GM23338 (cell line): ENCODE results near the gene RALY. TPM values are rescaled to one million over a fixed set of nuclear protein-coding genes. Genes with fewer than 3 reads are reported as not detected.

ENCODE experiments used
- ATAC-seq: fragments of 200-7000 bp; cut with Tn5 transposase; 3 replicates; pipeline ENCODE4 v1.9.1; 2020
- DNase-seq: peaks from one replicate; pipeline ENCODE4 v3.0.0-alpha.2; 2015; ENCODE audit warnings: low spot score
- H2AFZ ChIP-seq: fragments of 200-600 bp; sonication (generic); 2 replicates; pipeline ENCODE4 v1.8.0; 2016; ENCODE audit warnings: antibody characterized with exemption, mild to moderate bottlenecking, moderate library complexity
- H3F3A ChIP-seq: fragments of 200-600 bp; sonication (generic); replicated peaks from 2 replicates; pipeline ENCODE4 v1.8.0; 2017; ENCODE audit warnings: antibody characterized with exemption, mixed run types, low read depth
- H3K27ac ChIP-seq: fragments of 200-600 bp; sonication (generic); 2 replicates; pipeline ENCODE4 v1.6.1; 2016; ENCODE audit warnings: low read depth
- H3K27me3 ChIP-seq: fragments of 200-600 bp; sonication (generic); 2 replicates; pipeline ENCODE4 v1.8.0; 2016; ENCODE audit warnings: mild to moderate bottlenecking, mixed run types, moderate library complexity; ENCODE audit not compliant: insufficient read depth
- H3K36me3 ChIP-seq: fragments of 200-600 bp; sonication (generic); 2 replicates; pipeline ENCODE4 v1.8.0; 2016; ENCODE audit warnings: mild to moderate bottlenecking; ENCODE audit not compliant: insufficient read depth
- H3K4me1 ChIP-seq: fragments of 200-600 bp; sonication (generic); 2 replicates; pipeline ENCODE4 v1.8.0; 2016; ENCODE audit warnings: mild to moderate bottlenecking, moderate library complexity; ENCODE audit not compliant: insufficient read depth
- H3K4me2 ChIP-seq: fragments of 200-600 bp; sonication (generic); 2 replicates; pipeline ENCODE4 v1.7.1; 2017; ENCODE audit warnings: mixed run types
- H3K4me3 ChIP-seq: fragments of 200-600 bp; sonication (generic); 2 replicates; pipeline ENCODE4 v1.6.1; 2016; ENCODE audit warnings: mixed run types
- H3K79me2 ChIP-seq: fragments of 200-600 bp; sonication (generic); replicated peaks from 2 replicates; pipeline ENCODE4 v1.8.0; 2017; ENCODE audit warnings: mild to moderate bottlenecking; ENCODE audit not compliant: insufficient read depth
- H3K9me2 ChIP-seq: fragments of 200-600 bp; sonication (generic); 2 replicates; pipeline ENCODE4 v1.8.0; 2017; ENCODE audit not compliant: insufficient read depth
- H4K20me1 ChIP-seq: fragments of 200-600 bp; sonication (generic); replicated peaks from 2 replicates; pipeline ENCODE4 v1.8.0; 2017; ENCODE audit warnings: mild to moderate bottlenecking; ENCODE audit not compliant: insufficient read depth
- H3K27ac Mint-ChIP-seq: 2 replicates; pipeline ENCODE4 v1.8.0; 2020; ENCODE audit warnings: inconsistent platforms, mild to moderate bottlenecking, moderate library complexity, mixed read lengths
- H3K27me3 Mint-ChIP-seq: 3 replicates; pipeline ENCODE4 v1.8.0; 2022; ENCODE audit warnings: low read depth, mild to moderate bottlenecking, moderate library complexity, mixed read lengths, inconsistent platforms; ENCODE audit not compliant: insufficient read depth, poor library complexity
- H3K36me3 Mint-ChIP-seq: 3 replicates; pipeline ENCODE4 v1.8.0; 2021; ENCODE audit warnings: low read depth, mild to moderate bottlenecking, inconsistent platforms, moderate library complexity, mixed read lengths
- H3K4me1 Mint-ChIP-seq: 3 replicates; pipeline ENCODE4 v1.8.0; 2020; ENCODE audit warnings: mild to moderate bottlenecking, inconsistent platforms, mixed read lengths
- H3K4me3 Mint-ChIP-seq: 3 replicates; pipeline ENCODE4 v1.8.0; 2021; ENCODE audit warnings: moderate library complexity, mild to moderate bottlenecking, inconsistent platforms, mixed read lengths
- H3K9me3 Mint-ChIP-seq: 3 replicates; pipeline ENCODE4 v1.8.0; 2020; ENCODE audit warnings: moderate library complexity, mild to moderate bottlenecking, inconsistent platforms, mixed read lengths
- CREB1 ChIP-seq: fragments of 250-450 bp; sonication (Bioruptor Pico); IDR thresholded peaks from 2 replicates; pipeline ENCODE4 v1.5.0; 2020; ENCODE audit warnings: low read depth, mild to moderate bottlenecking, moderate library complexity
- EZH2 ChIP-seq: fragments of 200-600 bp; sonication (generic); IDR thresholded peaks from one replicate; pipeline ENCODE4 v1.8.0; 2017; ENCODE audit warnings: antibody characterized with exemption, mild to moderate bottlenecking, low read depth; ENCODE audit not compliant: unreplicated experiment
- EZH2phosphoT487 ChIP-seq: fragments of 200-600 bp; sonication (generic); IDR thresholded peaks from one replicate; pipeline ENCODE4 v1.8.1; 2018; ENCODE audit warnings: antibody characterized with exemption; ENCODE audit not compliant: unreplicated experiment
- JUNB ChIP-seq: IDR thresholded peaks from one replicate; pipeline ENCODE4 v1.6.1; 2016; ENCODE audit warnings: antibody characterized with exemption; ENCODE audit not compliant: unreplicated experiment
- NANOG ChIP-seq: IDR thresholded peaks from 2 replicates; pipeline ENCODE4 v1.6.1; 2016; ENCODE audit warnings: antibody characterized with exemption, borderline replicate concordance
- POLR2AphosphoS5 ChIP-seq: IDR thresholded peaks from 2 replicates; pipeline ENCODE4 v1.6.1; 2016; ENCODE audit warnings: antibody characterized with exemption, low read depth
- ZNF114 ChIP-seq: fragments of 250-450 bp; sonication (Bioruptor Pico); IDR thresholded peaks from 2 replicates; pipeline ENCODE4 v1.5.0; 2020; ENCODE audit warnings: mild to moderate bottlenecking, moderate library complexity
- polyA plus RNA-seq: library from polyadenylated mRNA; unstranded; fragments of >200 nt; fragmentation: Nextera tagmentation; extraction: Ambion mirVana; gene quantifications from 2 replicates; pipeline ENCODE4 v1.2.1, GENCODE V29; 2016
- total RNA-seq: library from RNA; depleted of rRNA; stranded (reverse); fragments of >200 nt; shearing (Covaris generic); gene quantifications from 2 replicates; pipeline ENCODE4 v1.2.3, GENCODE V29; 2014
- TF ChIP-seq, protein P1 (sequence below): IDR thresholded peaks from 2 replicates; pipeline ENCODE4 v1.6.1; 2016; ENCODE audit warnings: antibody characterized with exemption
- TF ChIP-seq, protein P2 (sequence below): IDR thresholded peaks from one replicate; pipeline ENCODE4 v1.6.1; 2018; ENCODE audit warnings: antibody characterized with exemption; ENCODE audit not compliant: unreplicated experiment
- TF ChIP-seq, protein P3 (sequence below), 2 experiments: fragments of 200-600 bp in 1 of 2; sonication (generic) in 1 of 2; conservative IDR thresholded peaks; 2 replicates each; pipeline versions ENCODE4 v1.5.1 to v1.6.1; 2016 to 2017; ENCODE audit warnings: antibody characterized with exemption in 2 of 2, low read depth in 2 of 2, mild to moderate bottlenecking in 2 of 2, moderate library complexity in 1 of 2

Gene RALY
- total and polyA plus RNA-seq, 2 experiments from 2014 or later = 144 to 167 TPM

DNA sequence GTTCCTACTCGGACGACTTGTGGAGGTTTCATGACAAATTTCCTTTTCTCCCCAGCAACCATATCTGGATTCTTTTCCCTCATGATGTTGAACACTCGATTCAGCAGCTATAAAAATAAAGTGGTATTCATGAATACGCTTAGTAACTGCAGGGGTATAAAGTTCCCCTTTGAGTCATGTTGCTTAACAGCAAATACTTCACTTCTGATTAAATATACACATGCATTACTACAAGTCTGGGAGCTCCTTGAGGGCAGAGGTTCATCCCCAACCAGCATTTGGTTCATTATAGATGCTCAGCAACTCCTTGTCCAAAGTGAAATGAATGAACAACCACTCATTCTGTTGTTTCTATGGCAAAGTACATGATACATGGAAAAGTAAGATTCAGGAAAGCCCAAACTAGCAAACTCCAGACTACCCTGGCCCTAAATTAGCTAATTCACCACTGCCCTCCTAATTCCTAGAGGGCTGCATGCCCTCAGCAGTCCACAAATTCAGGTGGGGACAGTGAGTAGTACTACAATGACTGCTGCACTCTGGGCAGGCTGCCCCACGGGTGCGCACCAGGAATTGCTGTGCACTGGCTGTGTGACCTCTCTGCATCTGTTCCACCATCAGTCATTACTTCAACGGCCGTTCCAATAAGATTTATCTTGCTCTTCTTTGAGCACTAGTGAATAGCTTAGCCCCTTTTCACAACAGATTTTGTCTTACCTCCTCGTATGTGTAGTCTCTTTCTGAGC is 103.2 kb downstream of the RALY start:
- no peaks in the 10 kb centered on the region for H3K9me2 ChIP-seq
- H3K4me2 ChIP-seq = no peak overlapping the region
- no peaks in the 10 kb centered on the region for H3K4me1 ChIP-seq
- no peak overlapping the region for H3K4me3 Mint-ChIP-seq
- no peaks in the 10 kb centered on the region for H3K9me3 Mint-ChIP-seq
- H4K20me1 ChIP-seq = peaks cover 81% of the 10 kb centered on the region
- ATAC-seq = no peak
- no peak overlapping the region for H3K4me3 ChIP-seq
- no peaks in the 10 kb centered on the region for H3K27me3 ChIP-seq
- no peak for DNase-seq
- H3F3A ChIP-seq = peaks cover 7% of the 10 kb centered on the region
- H2AFZ ChIP-seq = no peak overlapping the region
- peaks cover 97% of the 10 kb centered on the region for H3K36me3 Mint-ChIP-seq
- H3K27ac ChIP-seq = no peak overlapping the region
- H3K36me3 ChIP-seq = peaks cover 98% of the 10 kb centered on the region
- H3K27ac Mint-ChIP-seq = no peak overlapping the region
- no peaks in the 10 kb centered on the region for H3K27me3 Mint-ChIP-seq
- peaks cover 62% of the 10 kb centered on the region for H3K79me2 ChIP-seq
- H3K4me1 Mint-ChIP-seq = no peaks in the 10 kb centered on the region
- TF ChIP-seq JUNB (no peak), ZNF114 (CRISPR knock-in tag) (no peak), EZH2 (no peak), NANOG (no peak)
- TF ChIP-seq, protein P1, sequence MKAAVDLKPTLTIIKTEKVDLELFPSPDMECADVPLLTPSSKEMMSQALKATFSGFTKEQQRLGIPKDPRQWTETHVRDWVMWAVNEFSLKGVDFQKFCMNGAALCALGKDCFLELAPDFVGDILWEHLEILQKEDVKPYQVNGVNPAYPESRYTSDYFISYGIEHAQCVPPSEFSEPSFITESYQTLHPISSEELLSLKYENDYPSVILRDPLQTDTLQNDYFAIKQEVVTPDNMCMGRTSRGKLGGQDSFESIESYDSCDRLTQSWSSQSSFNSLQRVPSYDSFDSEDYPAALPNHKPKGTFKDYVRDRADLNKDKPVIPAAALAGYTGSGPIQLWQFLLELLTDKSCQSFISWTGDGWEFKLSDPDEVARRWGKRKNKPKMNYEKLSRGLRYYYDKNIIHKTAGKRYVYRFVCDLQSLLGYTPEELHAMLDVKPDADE = no peak
- TF ChIP-seq, protein P2, sequence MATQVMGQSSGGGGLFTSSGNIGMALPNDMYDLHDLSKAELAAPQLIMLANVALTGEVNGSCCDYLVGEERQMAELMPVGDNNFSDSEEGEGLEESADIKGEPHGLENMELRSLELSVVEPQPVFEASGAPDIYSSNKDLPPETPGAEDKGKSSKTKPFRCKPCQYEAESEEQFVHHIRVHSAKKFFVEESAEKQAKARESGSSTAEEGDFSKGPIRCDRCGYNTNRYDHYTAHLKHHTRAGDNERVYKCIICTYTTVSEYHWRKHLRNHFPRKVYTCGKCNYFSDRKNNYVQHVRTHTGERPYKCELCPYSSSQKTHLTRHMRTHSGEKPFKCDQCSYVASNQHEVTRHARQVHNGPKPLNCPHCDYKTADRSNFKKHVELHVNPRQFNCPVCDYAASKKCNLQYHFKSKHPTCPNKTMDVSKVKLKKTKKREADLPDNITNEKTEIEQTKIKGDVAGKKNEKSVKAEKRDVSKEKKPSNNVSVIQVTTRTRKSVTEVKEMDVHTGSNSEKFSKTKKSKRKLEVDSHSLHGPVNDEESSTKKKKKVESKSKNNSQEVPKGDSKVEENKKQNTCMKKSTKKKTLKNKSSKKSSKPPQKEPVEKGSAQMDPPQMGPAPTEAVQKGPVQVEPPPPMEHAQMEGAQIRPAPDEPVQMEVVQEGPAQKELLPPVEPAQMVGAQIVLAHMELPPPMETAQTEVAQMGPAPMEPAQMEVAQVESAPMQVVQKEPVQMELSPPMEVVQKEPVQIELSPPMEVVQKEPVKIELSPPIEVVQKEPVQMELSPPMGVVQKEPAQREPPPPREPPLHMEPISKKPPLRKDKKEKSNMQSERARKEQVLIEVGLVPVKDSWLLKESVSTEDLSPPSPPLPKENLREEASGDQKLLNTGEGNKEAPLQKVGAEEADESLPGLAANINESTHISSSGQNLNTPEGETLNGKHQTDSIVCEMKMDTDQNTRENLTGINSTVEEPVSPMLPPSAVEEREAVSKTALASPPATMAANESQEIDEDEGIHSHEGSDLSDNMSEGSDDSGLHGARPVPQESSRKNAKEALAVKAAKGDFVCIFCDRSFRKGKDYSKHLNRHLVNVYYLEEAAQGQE = no peak

DNA sequence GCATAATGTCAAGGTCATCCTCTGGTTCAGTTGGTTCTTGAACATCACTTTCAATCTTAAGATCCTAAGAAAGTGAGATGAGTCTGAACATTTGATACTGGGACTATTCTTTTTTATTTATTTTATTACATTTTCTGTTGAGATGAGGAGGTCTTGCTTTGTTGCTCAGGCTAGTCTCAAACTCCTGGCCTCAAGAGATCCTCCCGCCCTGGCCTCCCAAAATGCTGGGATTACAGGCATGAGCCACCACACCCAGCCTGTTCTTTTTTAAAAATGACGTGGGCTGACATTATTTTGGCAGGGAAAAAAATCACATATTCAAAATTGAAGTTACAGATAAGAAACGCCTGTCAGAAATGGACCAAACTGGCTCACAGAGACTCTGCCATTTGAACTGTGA is 104.9 kb downstream of the RALY start:
- Histone ChIP-seq H3K79me2 (peaks cover 79% of the 10 kb centered on the region), H2AFZ (no peak overlapping the region), H3K4me3 (no peak overlapping the region), H3K4me2 (no peak overlapping the region), H3K4me1 (no peaks in the 10 kb centered on the region), H3K36me3 (peaks cover 98% of the 10 kb centered on the region), H3K27me3 (no peaks in the 10 kb centered on the region), H3K27ac (no peak overlapping the region), H3K9me2 (no peaks in the 10 kb centered on the region), H4K20me1 (peaks cover 92% of the 10 kb centered on the region), H3F3A (peaks cover 2% of the 10 kb centered on the region; the same call in 1 of the 2 replicates)
- DNase-seq (no peak), ATAC-seq (no peak)
- Mint-ChIP-seq H3K36me3 (peaks cover 97% of the 10 kb centered on the region), H3K27me3 (no peaks in the 10 kb centered on the region), H3K9me3 (no peaks in the 10 kb centered on the region), H3K27ac (no peak overlapping the region), H3K4me1 (no peaks in the 10 kb centered on the region), H3K4me3 (no peak overlapping the region)
- TF ChIP-seq, protein P2 = no peak
- TF ChIP-seq CREB1 (CRISPR knock-in tag) (no peak), ZNF114 (CRISPR knock-in tag) (no peak), NANOG (no peak), EZH2 (no peak), JUNB (no peak), POLR2AphosphoS5 (no peak), EZH2phosphoT487 (no peak)
- TF ChIP-seq, protein P1 = no peak
- TF ChIP-seq, protein P3, sequence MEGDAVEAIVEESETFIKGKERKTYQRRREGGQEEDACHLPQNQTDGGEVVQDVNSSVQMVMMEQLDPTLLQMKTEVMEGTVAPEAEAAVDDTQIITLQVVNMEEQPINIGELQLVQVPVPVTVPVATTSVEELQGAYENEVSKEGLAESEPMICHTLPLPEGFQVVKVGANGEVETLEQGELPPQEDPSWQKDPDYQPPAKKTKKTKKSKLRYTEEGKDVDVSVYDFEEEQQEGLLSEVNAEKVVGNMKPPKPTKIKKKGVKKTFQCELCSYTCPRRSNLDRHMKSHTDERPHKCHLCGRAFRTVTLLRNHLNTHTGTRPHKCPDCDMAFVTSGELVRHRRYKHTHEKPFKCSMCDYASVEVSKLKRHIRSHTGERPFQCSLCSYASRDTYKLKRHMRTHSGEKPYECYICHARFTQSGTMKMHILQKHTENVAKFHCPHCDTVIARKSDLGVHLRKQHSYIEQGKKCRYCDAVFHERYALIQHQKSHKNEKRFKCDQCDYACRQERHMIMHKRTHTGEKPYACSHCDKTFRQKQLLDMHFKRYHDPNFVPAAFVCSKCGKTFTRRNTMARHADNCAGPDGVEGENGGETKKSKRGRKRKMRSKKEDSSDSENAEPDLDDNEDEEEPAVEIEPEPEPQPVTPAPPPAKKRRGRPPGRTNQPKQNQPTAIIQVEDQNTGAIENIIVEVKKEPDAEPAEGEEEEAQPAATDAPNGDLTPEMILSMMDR (conservative IDR thresholded peaks at IDR 0.05; ENCODE audit: low read depth in 2 of 2) = no peak
